Measurements from ENCODE around the gene ATP6V1F.

The ATP6V1F gene

DNA sequence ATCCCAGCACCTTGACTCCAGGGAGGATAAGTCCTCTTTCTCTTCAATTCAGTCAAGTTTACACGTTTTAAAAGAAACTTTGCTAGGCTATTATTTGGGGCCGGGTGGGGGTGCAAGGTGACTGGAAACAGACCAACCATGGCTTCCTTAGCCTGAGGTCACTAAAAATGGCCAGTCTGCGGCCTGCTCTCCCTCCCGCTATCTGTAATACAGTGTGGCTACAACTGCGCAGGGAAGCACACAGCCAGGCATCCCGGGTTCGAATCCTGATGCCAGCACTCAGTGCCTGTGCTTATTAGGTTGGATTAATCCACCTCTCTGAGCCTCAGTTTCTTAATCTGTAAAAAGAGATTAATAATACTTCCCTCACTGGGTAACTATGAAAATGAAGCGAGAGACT lies 19.5 kb downstream of the ATP6V1F start:
- H3K27me3 ChIP-seq (ENCODE audit: low read depth, low read length) = no peaks in the 10 kb centered on the region
- no peak overlapping the region for H3K4me3 ChIP-seq (ENCODE audit: low read depth in 1 of 2, low read length in 2 of 2)
- no peak overlapping the region for H3K27ac ChIP-seq (ENCODE audit: low read length)
- H3K36me3 ChIP-seq (ENCODE audit: control insufficient read depth in 1 of 2, insufficient read depth in 2 of 2, low read length in 2 of 2) = no peaks in the 10 kb centered on the region
- peaks cover 0 to 7% of the 10 kb centered on the region in 2 donors for H3K4me1 ChIP-seq (ENCODE audit: control insufficient read depth in 1 of 2, insufficient read depth in 2 of 2, low read length in 2 of 2)
- H3K9me3 ChIP-seq (ENCODE audit: control insufficient read depth in 1 of 2, low read length in 2 of 2) = no peaks in the 10 kb centered on the region

DNA sequence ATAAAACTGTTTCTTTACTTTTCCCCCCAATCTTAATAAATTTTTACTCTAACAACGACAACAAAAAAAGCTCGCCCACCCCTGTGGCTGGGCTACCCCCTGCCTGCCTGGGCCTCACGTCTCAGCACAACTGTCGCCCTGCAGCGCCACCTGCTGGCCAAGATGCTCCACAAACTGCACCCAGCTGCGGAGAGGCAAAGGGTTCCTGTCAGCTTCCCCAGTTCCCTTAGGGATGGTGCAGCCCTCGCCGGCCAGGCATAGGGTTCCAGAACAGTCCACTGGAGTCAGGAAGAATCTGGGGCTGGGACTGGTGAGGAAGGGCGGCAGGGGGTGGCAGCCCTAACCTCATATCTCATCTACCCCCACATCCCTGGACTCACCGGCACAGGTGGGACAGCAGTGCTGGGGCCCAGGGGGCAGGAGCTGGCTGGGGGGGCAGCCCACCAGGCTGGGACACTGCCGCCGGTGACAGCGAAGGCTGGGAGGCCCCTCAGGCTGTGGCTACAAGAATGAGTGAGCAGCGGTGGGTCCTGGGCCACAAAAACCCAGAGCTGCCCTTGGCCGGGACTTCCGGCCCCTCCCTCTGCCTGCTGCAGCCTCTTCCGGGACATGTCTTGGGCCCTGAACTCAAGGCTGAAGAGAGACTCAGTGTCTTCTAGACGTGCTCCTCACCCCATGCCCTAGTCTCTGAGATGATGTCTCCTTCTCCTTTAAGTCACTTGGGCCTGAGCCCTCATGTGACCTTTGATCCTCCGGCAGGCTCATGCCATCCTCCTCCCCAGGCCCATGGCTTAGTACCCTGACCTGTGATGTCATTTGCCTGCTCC lies 21.2 kb downstream of the ATP6V1F start:
- Histone ChIP-seq H3K27me3 (ENCODE audit: low read depth, low read length) (no peaks in the 10 kb centered on the region), H3K27ac (ENCODE audit: low read length) (no peak overlapping the region), H3K4me1 (ENCODE audit: control insufficient read depth in 1 of 2, insufficient read depth in 2 of 2, low read length in 2 of 2) (peaks cover 0 to 7% of the 10 kb centered on the region in 2 donors), H3K36me3 (ENCODE audit: control insufficient read depth in 1 of 2, insufficient read depth in 2 of 2, low read length in 2 of 2) (no peaks in the 10 kb centered on the region), H3K4me3 (ENCODE audit: low read depth in 1 of 2, low read length in 2 of 2) (no peak overlapping the region), H3K9me3 (ENCODE audit: control insufficient read depth in 1 of 2, low read length in 2 of 2) (no peaks in the 10 kb centered on the region)

DNA sequence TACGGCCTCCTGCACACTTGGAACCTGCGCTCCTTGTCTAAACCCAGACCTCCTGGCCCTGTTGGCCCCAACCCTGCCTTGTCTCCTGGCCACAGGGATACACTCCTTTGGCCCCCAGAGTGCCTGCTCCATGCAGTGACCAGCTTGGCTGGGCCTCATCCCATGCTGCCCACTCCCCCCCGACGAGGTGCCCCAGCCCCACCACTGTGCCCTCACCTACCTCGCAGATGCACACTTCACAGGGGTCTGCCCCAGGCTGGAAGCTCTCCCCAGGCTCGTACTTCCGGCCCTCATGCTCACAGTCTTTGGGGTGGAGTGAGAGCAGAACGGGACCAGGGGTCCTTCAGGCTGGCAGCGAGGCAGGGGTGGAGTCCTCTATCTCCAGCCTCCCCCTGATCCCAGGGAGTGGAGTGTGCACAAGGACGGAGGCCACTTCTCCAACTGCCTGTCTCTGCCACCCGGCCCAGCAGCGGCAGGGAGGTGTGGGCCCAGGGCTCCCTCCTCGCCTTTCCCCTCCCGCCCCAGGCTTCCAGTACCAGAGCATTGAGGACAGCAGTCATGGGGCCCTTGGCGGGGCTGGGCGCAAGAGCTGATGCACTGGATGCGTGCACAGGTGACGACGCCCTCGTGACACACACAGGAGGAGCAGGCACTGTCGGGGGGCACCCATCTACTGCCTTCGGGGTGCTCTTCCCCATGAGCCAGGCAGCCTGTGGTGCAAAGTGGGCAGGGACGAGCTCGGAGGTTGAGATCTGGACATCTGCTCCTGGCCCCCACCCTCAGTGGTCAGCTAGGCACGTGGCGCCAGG lies 22.1 kb downstream of the ATP6V1F start:
- Histone ChIP-seq H3K4me3 (ENCODE audit: low read depth in 1 of 2, low read length in 2 of 2) (no peak overlapping the region), H3K36me3 (ENCODE audit: control insufficient read depth in 1 of 2, insufficient read depth in 2 of 2, low read length in 2 of 2) (no peaks in the 10 kb centered on the region), H3K4me1 (ENCODE audit: control insufficient read depth in 1 of 2, insufficient read depth in 2 of 2, low read length in 2 of 2) (peaks cover 0 to 4% of the 10 kb centered on the region in 2 donors), H3K27ac (ENCODE audit: low read length) (no peak overlapping the region), H3K9me3 (ENCODE audit: control insufficient read depth in 1 of 2, low read length in 2 of 2) (no peaks in the 10 kb centered on the region), H3K27me3 (ENCODE audit: low read depth, low read length) (no peaks in the 10 kb centered on the region)

DNA sequence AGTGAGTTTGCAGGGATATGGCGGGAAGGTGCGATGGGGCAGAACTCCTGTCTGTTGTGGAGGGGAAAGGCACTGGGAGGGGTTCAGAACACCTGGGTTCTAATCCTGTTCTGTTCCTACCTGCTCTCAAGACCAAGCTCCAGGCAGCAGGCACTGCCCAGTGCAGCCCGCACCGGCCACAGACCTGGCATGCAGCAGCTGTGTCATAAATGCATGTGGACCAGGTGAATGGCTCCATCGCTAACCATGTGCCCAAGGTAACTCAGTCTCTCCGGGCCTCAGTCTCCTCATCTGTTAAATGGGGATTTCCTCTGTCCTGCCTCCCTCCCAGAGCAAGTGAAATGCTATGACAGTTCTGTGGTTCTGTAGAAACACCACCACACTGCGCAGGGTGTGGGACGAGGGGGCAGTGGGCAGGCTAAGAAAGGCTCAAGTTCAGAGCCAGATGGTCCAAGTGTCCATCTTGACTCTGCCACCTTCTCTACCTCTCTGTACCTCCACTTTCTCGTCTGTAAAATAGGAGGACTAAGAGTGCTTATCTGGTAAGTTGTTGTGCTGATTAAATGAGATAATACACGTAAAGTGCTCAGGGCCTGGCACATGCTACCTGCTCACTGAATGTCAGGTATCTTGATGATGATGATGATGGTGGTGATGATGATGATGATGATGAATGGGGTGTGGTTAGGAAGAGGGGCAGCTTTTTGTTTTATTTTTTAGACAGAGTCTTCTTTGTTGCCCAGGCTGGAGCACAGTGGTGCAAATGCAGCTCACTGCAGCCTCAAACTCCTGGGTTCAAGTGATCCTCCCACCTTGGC lies 22.9 kb downstream of the ATP6V1F start:
- Histone ChIP-seq H3K4me3 (ENCODE audit: low read depth in 1 of 2, low read length in 2 of 2) (no peak overlapping the region), H3K4me1 (ENCODE audit: control insufficient read depth in 1 of 2, insufficient read depth in 2 of 2, low read length in 2 of 2) (no peaks in the 10 kb centered on the region), H3K27ac (ENCODE audit: low read length) (no peak overlapping the region), H3K36me3 (ENCODE audit: control insufficient read depth in 1 of 2, insufficient read depth in 2 of 2, low read length in 2 of 2) (no peaks in the 10 kb centered on the region), H3K9me3 (ENCODE audit: control insufficient read depth in 1 of 2, low read length in 2 of 2) (no peaks in the 10 kb centered on the region), H3K27me3 (ENCODE audit: low read depth, low read length) (no peaks in the 10 kb centered on the region)

DNA sequence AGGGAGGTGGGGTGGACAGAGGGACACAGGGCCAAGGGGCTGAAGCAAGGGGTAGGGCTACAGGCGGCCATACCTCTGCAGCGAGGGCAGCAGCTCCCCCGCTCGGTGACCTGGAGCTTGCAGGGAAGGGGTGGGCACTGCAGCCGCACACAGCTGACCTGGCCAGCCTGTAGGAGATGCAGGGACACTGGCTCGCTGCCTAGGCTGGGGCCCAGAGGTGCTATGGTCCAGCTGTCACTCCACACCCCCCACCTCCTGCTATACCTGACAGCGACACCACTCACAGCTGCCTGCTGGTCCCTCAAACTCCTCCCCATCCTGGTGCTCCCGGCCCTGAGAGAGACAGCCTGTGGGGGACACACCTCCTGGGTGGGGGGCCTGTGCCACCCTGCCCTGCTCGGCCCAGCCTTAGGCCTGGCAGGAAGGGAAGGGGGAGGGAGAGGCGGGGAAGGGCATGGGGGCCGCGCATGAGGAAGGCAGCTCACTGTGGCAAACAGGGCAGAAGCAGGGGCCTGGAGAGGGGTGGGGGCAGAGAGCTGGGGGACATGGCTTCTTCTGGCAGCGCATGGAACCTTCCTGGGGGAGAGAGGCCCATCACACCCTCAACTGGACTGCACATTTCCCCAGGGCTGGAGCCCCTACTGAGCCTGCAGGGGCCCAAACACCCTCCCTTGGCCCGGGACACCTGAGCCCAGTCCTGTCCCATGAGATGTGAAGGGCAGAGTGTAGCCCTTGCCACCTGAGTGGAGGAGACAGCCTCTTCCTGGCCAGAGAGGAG lies 23.9 kb downstream of the ATP6V1F start:
- no peaks in the 10 kb centered on the region for H3K36me3 ChIP-seq (ENCODE audit: control insufficient read depth in 1 of 2, insufficient read depth in 2 of 2, low read length in 2 of 2)
- no peak overlapping the region for H3K27ac ChIP-seq (ENCODE audit: low read length)
- no peaks in the 10 kb centered on the region for H3K27me3 ChIP-seq (ENCODE audit: low read depth, low read length)
- H3K9me3 ChIP-seq (ENCODE audit: control insufficient read depth in 1 of 2, low read length in 2 of 2) = no peaks in the 10 kb centered on the region
- H3K4me1 ChIP-seq (ENCODE audit: control insufficient read depth in 1 of 2, insufficient read depth in 2 of 2, low read length in 2 of 2) = no peaks in the 10 kb centered on the region
- H3K4me3 ChIP-seq (ENCODE audit: low read depth in 1 of 2, low read length in 2 of 2) = no peak overlapping the region

DNA sequence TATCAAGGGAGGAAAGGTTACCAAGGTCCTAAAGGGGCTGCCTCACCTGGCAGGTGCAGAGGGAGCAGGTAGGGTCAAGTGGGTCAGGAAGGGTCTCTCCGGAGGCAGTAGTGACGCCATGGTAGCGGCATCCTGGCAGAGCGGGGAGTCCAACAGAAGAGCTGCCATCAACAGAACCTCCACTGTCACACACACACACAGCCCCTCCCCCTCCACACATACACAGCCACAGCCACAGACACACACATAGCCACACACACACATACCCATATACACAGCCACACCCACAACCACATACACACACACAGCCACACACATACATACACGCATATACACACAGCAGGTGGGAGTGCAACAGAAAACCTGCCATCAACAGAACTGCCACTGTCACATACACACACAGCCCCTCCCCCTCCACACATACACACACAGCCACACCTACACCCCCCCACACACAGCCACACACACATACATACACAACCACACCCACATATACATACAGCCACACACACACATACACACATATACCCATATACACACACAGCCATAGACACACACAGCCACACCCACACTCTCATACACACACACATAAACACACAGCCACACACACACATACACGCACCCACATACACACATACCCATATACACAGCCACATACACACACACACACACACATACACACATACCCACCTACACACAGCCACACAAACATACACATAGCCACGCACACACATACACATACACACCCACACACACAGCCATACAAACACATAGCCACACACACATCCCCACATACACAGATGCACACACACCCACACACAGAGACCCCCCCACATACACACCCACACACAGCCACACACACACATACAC lies 24.7 kb downstream of the ATP6V1F start:
- Histone ChIP-seq H3K27me3 (ENCODE audit: low read depth, low read length) (no peaks in the 10 kb centered on the region), H3K9me3 (ENCODE audit: control insufficient read depth in 1 of 2, low read length in 2 of 2) (no peaks in the 10 kb centered on the region), H3K27ac (ENCODE audit: low read length) (no peak overlapping the region), H3K4me3 (ENCODE audit: low read depth in 1 of 2, low read length in 2 of 2) (no peak overlapping the region), H3K4me1 (ENCODE audit: control insufficient read depth in 1 of 2, insufficient read depth in 2 of 2, low read length in 2 of 2) (no peaks in the 10 kb centered on the region), H3K36me3 (ENCODE audit: control insufficient read depth in 1 of 2, insufficient read depth in 2 of 2, low read length in 2 of 2) (no peaks in the 10 kb centered on the region)

DNA sequence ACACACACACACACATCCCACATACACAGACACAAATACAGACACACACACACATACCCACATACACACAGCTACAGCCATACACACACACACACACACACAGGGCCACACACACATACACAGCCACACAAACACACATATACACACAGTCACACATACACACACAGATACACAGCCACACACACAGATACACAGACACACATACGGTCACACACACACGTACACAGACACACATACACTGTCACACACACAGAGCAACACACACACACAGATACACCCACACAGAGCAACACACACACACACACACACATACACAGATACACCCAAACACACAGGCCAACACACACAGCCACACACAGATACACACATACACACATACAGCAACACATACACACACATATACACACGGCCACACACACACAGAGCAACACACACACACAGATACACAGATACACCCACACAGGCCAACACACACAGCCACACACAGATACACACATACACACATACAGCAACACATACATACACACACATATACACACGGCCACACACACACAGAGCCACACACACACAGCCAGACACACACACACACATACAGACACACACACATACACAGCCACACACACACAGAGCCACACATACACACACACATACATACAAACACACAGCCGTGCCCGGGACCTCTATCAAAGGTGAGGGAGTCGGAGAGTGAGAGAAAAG lies 25.5 kb downstream of the ATP6V1F start:
- Histone ChIP-seq H3K27me3 (ENCODE audit: low read depth, low read length) (no peaks in the 10 kb centered on the region), H3K4me3 (ENCODE audit: low read depth in 1 of 2, low read length in 2 of 2) (no peak overlapping the region), H3K9me3 (ENCODE audit: control insufficient read depth in 1 of 2, low read length in 2 of 2) (no peaks in the 10 kb centered on the region), H3K36me3 (ENCODE audit: control insufficient read depth in 1 of 2, insufficient read depth in 2 of 2, low read length in 2 of 2) (no peaks in the 10 kb centered on the region), H3K27ac (ENCODE audit: low read length) (no peak overlapping the region), H3K4me1 (ENCODE audit: control insufficient read depth in 1 of 2, insufficient read depth in 2 of 2, low read length in 2 of 2) (no peaks in the 10 kb centered on the region)

DNA sequence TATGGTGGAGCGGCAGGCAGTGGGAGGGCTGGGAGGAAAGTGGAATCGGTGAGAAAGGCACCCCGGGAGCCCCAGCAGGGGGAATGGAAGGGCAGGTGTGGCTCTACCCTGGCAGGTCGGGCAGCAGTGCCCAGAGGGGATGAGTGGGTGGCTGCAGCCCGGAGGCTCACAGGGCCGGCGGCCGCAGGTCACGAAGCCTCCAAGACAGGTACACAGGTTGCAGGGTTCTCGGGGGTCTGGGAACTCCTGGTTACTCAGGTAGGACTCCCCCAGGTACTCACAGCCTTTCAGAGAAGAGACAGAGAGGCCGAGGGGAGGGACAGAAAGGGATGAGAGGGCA lies 26.1 kb downstream of the ATP6V1F start:
- Histone ChIP-seq H3K4me3 (ENCODE audit: low read depth in 1 of 2, low read length in 2 of 2) (no peak overlapping the region), H3K27ac (ENCODE audit: low read length) (no peak overlapping the region), H3K4me1 (ENCODE audit: control insufficient read depth in 1 of 2, insufficient read depth in 2 of 2, low read length in 2 of 2) (no peaks in the 10 kb centered on the region), H3K36me3 (ENCODE audit: control insufficient read depth in 1 of 2, insufficient read depth in 2 of 2, low read length in 2 of 2) (no peaks in the 10 kb centered on the region), H3K27me3 (ENCODE audit: low read depth, low read length) (no peaks in the 10 kb centered on the region), H3K9me3 (ENCODE audit: control insufficient read depth in 1 of 2, low read length in 2 of 2) (no peaks in the 10 kb centered on the region)

DNA sequence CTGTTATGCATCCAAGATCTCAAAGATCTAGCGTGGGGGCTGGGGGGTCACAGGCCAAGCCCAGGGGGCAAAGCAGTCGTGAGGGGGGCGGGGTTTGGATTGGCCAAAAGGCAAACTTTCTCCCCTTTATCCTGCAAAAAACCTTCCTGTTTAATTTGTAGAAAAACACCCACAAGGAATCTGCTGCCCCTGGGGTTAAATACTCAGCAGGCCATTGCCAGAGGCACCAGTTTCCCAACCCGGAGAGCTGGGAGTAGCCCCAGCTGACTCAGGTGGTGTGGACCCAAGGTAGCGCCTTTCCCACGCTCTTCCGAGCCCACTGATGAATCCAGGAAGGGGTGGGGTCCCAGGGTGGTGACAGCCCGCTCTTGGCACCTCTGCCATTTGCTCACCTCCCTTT lies 26.5 kb downstream of the ATP6V1F start:
- Histone ChIP-seq H3K36me3 (ENCODE audit: control insufficient read depth in 1 of 2, insufficient read depth in 2 of 2, low read length in 2 of 2) (no peaks in the 10 kb centered on the region), H3K27me3 (ENCODE audit: low read depth, low read length) (no peaks in the 10 kb centered on the region), H3K4me3 (ENCODE audit: low read depth in 1 of 2, low read length in 2 of 2) (no peak overlapping the region), H3K4me1 (ENCODE audit: control insufficient read depth in 1 of 2, insufficient read depth in 2 of 2, low read length in 2 of 2) (no peaks in the 10 kb centered on the region), H3K9me3 (ENCODE audit: control insufficient read depth in 1 of 2, low read length in 2 of 2) (no peaks in the 10 kb centered on the region), H3K27ac (ENCODE audit: low read length) (no peak overlapping the region)

Data from muscle layer of duodenum (tissue), 2 donors.